ENCODE results near the gene ITGB2.

The ITGB2 gene

DNA sequence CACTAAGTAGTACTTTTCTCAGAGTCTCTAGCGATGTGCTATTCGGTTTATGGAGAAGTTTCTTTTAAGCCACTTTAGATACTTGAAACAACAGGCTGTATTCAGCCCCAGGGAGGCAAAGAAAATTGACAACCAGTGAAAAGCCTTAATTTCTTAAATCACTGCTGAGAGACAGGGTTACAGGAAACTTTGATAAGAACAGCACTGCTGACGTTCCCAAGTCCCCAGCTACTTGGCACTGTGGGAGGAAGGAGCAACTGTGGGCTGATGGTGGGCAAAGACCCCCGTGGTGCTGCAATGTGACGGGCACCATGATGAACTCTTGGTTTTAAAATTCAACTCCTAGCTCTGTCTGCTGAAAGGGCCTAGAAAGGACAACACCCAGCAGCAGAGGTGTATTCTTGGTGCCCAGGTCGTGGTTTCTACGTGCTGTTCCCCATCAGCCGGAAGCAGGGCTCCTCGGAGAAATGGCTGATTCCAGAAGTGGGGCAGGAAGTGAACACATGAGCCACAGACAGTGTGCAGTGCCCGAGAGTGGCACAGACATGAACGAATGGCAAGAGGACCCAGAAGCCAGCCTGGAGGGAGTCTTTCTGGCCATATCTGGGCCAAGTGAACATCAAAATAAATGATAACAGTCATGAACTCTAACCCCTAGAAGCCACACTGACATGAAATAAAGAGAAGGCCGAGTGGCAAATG is 52.5 kb downstream of the ITGB2 start:
- DNase-seq (ENCODE audit: low spot score): peak; percentile 30

DNA sequence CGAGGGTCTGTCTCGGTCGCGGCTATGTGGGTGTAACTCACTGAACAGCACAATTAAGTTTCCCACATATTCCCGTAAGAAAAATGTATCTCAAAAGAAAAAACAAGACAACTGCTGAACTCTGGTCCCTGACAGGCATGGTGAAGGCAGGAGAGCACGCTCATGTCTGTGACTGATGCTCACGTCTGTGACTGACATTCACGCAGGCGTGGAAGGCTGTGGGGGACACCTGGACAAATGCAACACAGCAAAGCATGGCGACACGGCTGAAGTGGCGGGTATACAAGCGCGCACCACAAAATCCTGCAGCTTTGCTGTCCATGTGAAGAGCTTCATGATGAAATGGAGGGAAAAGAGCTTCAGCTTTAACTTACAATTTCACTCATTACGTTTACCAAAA is 53.2 kb downstream of the ITGB2 start:
- no peak for DNase-seq (ENCODE audit: low spot score)

DNA sequence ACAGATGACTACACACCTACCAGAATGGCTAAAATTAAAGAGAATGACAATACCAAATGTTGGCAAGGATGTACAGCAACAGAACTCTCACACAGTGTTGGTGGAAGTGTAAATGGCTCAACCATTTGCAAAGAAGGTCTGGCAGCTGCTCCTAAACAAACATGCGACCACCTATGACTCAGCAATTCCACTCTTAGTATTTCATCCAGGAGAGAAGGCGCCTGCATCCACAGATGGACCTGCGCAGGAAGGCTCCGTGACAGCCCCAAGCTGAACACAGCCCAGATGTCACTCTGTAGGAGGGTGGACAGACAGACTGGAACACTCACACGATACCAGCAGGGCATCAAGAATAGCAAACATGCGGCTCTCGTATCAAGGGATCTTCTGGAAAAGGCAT is 53.9 kb downstream of the ITGB2 start:
- no peak for DNase-seq (ENCODE audit: low spot score)

DNA sequence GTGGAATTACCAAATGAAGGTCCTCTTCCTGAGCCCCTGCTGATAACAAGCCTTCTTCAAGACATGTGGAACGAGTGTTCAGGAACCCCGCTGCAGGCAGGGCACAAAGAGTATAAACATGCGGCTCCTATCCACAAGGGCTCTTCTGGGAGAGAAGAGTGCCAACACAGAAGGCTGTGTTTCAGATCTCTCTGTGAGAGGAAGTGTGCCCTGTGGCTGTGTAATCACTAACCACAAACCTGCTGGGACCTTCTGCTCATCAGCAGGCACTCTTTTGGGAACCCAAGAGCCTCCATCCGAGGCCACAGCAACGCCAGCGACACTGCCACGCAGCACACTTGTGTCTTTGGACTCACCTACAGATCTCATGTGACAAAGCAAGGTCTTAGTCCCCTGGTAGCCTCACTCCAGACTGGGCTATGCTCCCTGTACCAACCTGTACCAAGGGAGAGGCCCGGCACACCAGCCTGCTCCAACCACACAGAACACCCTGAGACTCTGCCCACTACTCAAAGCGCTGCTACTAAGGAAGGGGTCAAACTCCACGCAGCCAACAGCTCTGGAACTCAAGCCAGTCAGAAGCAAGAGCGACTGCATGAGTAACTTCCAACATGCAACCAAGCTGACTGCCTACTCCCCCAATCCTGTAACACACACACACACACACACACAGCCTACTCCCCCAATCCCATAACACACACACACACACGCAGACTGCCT is 55.0 kb downstream of the ITGB2 start:
- DNase-seq (ENCODE audit: low spot score): no peak

DNA sequence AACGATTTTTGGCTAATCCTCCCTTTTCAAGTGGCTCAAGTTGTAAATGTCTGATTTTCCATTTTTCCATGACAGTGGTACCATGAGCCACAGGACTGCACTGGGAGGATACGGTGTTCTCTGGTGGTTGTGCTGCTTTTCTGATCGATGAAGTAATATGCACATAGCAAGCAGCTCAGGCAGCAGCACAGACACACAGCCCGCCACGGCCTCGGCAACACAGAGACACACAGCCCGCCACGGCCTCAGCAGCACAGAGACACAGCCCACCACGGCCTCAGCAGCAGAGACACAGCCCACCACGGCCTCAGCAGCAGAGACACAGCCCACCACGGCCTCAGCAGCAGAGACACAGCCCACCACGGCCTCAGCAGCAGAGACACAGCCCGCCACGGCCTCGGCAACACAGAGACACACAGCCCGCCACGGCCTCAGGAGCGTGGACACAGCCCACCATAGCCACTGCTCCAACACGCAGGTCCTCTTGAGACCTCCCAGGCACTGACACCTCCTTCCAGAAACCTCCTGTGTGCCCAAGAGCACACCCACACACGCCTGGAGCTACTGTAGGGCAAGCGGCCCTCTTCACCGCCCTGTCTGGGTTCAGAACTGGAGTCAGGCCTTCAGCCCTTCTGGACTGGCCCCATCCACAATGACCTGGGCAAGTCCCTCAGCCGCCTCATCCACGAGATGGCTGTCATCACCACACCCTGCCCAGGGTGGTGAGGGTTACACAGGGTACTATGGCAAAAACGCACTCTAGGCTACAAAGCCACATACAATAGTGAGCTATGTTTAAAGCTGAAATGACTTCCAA is 57.6 kb downstream of the ITGB2 start:
- no peak for DNase-seq (ENCODE audit: low spot score)

DNA sequence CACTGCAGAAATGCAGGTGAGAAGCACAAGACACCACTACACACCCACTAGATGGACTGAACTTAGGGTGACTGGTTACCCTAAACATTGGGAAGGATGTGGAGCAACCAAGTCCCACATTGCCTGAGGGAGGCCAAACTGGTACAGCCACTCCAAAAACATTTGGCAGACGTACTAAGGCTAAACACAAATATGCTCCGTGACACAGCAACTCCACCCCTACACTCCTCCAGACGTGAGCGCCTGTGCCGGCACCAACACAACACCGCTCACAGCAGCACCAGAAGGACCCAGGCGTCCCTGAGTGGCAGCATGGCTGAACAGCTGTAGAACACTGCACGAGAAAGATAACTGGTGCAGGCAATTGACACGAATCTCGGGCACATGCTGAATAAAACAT is 61.9 kb downstream of the ITGB2 start:
- DNase-seq (ENCODE audit: low spot score): no peak

DNA sequence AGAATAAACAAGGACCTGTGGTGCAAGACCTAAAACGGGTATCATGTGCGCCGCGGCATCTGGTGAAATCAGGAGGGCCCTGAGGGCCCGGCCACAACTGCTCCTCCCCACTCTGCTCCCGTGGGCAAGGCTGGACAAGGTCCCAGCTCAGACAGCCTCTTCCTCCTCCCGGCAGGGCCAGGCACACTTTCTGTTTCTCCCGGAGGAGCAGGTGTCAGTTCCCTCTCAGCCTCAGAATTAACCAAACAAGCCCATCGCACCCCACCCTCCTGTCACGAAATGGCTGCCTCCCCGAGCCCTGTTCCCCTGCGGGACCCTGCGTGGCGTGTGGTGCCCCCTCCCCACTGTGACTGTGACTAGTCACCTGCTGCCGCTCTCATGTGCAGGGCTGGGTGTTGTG is 62.4 kb downstream of the ITGB2 start:
- DNase-seq (ENCODE audit: low spot score): no peak

DNA sequence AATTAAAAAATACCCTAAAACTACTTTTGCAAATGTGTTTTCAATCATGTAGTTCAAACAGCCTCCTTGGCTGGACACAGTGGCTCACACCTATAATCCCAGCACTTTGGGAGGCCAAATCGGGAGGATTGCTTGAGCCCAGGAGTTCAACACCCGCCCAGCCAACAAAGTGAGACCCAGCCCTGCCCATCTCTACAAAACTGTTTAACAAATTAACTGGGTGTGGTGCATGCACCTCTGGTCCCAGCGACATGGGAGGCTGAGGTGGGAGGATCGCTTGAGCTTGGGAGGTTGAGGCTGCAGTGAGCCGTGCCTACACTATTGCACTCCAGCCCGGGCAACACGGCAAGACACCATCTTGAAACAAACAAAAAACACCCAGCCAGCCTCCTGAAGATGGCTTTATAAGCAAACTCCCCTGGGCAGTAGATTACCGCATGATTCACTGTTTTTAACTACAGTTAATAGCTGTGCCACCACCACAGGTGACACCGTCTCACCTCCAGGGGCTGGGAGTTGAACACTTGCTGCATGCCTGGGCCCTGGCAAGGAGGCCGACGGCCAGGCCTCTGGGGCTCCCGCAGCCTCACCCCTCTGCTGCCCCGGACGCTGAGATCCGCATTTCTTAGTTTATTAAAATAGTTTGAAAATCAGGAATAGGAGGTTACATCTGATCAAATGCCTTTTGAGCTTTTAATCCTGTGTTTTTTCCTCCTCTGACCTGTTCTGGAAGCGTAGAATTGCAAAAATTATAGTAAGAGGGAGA is 63.4 kb downstream of the ITGB2 start:
- DNase-seq (ENCODE audit: low spot score): no peak

DNA sequence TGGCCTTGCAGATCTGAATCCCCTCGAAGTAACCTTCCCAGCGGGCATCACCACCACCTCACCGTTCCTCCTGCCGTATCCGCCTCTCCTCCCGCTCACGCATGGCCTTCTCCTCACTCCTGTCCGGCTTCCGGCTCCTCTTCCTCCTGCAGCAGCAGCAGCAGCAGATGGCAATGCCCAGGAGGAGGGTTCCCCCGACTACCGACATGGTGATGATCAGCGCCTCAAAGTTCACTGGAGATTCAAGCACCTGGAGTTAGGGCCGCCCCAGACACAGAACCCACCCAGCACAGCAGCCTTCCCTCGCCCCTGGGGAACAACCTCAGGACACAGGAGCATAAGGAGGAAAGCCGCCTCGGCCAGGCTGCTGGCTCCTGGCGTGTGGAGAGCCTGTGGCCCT is 64.6 kb downstream of the ITGB2 start:
- no peak for DNase-seq (ENCODE audit: low spot score)

DNA sequence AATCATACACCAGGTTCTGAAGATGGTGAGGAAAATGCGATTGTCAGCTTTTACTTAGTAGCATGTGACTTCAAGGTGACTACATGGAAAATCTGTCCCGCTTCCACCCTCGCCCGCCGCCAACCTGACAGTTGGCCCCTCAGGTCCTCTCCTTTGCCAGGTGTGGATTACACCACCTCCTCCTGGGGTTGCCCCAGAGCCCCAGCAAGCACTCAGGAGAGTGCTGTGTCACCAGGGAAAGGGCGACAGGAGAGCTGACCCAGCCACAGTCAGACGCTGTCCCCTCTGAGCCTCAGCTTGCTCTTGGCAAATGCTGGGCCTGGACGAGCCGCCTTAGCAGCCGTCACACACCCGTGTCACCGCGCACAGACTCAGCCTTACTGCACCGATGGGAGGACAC is 65.1 kb downstream of the ITGB2 start:
- DNase-seq (ENCODE audit: low spot score): no peak

DNA sequence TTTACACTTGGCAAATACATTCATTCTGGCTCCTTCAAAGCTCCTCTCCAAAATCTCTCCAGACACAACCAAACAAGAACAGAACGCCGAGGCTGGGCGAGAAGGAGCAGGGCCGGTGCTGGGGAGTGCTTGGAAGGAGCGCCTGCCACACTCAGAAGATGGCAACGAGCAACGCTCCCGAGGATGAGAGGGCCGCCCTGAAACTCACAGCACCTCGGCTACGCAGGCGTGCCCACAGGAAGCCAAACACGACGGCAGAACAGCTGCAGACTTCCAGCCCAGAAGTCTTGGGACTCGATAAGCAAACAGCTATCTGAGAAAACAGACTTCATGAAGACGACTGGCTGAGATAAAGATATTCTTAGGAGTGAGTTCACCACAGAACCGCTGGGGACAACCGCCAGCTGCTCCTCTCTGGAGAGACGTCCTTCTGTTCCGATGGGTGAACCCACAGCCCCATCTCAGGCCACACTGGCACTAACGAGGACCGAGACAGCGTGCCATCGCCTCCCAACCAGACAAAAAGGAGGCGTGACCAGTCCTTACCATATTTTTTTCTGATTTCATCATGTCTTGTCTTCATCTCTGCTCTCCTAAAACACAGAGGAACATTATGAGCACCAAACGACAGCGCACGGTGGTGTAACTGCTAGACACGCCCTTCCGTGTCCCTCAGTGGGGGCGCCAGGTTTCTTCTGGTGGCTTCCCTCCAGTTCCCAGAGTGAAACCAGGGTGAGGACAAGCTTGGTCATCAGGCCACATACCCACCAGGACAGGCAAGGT is 65.8 kb downstream of the ITGB2 start:
- DNase-seq (ENCODE audit: low spot score): no peak

DNA sequence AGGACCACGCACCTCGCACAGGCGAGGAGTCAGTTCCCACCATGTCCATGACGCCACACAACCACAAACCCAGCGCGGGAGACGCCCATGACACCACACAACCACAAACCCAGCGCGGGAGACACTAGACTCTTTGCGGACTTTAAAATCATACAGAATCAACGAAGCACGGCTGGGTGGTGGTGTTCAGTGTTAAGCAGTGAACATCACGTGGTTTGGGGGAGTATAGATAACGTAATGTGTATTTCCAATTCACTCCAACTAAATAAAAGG is 66.4 kb downstream of the ITGB2 start:
- DNase-seq (ENCODE audit: low spot score): no peak

DNA sequence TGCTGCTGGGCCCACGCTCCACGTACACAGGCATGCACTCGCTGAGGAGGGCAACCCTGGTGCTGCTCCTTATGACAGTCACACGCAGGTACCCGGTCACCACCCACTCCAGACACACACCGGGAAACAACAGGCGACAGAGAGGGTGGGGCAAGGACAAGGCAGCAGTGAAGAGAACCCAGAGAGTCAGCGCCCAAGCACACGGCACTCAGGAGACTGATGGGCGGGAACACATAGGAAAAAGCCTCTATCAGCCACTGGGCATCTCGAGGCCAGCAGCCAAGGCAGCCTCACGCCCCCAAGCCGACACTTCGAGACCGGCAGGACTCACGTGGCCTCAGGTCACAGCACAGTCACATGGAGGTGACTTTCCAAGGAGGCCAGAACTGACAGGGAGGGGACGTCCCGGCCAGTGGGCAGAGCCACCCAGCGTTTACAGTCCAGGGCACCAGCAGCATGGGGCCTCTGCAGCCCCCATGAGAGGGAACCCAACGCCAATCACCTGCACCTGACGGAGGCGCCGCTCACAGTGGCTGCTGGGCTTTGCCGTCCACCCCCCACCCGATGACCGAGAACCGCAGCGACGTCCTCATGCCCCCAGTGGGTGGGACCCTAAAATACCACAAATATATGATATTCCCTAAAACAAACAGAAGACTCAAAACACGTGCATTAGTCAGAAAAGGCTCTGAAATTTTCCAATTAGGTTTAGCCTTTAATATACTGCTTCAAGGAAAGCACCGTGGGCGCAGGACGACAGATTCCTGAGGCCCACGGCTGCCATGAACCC is 66.9 kb downstream of the ITGB2 start:
- DNase-seq (ENCODE audit: low spot score): no peak

DNA sequence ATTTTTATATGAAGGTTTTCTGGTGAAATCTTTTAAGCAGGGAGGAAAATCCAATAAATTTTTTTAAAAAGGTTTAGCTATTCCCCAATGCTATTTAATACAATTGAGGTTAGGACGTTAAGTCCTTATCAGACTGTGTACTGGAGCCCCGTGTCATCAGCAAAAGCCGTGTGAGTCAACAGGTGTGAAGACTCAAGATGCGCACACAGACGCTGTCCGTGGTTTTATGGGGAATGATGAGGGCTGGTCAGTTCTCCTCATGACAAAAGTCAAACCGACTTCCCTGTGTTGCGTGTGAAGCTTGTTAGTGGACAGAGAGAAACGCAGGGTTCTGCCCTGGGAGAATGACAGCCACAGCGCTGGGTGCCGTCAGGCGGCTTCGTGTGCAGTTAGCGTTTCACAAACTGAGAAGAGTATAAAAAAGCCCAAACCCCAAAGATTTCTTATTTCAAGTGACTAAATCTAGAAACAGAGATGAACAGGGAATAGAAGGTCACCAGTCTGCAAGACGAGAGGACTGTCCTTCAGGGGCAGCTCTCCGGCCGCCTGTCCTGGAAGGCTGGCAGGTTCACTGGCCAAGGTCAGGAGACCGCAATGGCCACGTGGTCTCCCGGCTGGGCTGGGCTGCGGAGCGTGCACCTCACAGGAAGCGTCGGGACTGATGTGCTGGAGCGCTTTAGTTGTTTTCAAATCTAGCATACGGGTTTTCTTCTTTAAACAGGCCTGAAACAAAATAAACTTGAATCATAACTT is 69.6 kb downstream of the ITGB2 start:
- DNase-seq (ENCODE audit: low spot score): no peak

DNA sequence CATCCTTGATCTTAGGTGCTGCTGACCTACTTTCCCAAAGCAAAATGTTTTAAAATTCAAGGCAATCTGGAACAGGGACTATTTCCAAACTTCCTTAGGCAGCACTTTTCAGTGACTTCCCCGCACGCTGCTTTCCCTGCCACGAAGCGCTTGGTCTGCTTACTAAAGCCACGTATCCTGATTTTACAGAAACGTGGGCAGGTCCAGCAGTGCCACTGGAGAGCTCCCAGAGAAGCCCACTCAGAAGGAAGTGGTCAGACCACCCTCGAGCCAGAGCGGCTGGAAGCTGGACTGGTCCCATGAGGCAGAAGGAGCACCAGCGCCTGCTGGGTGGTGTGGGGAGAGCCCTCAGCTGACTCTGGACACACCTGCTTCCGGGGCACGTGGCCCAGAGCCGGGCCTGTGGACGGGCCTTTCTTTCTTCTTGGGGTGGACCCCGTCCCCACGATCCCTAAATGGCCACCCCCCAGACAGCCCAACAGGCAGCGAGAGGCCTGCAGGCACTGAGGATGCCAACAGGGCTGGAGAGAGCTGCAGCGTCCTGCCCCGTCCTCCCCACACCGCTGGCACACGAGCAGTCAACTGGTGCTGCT is 70.4 kb downstream of the ITGB2 start:
- DNase-seq (ENCODE audit: low spot score): no peak

DNA sequence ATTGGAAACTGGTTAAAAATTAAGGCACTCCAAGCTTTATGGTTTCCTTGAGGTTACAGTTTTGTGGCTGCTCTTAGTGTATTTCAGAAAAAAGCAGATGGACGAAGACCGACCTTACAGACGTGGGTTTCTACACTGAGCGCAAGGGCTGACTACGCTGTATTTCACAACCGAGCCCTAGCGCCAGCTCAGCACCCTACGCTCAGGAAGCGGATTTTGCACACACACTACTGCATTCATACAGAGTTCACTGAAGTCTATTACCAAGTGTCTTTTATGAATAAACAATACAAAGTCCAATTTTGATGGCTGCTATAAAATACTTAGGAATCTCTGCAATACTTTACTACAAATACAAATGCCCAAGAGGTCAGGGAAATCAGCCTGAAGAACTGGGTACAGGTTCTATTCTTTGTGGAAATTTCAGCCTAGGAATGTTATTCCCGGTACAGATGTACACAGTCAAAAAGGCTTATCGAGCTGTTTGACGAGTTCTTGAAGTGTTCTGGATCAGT is 71.0 kb downstream of the ITGB2 start:
- DNase-seq (ENCODE audit: low spot score): no peak

DNA sequence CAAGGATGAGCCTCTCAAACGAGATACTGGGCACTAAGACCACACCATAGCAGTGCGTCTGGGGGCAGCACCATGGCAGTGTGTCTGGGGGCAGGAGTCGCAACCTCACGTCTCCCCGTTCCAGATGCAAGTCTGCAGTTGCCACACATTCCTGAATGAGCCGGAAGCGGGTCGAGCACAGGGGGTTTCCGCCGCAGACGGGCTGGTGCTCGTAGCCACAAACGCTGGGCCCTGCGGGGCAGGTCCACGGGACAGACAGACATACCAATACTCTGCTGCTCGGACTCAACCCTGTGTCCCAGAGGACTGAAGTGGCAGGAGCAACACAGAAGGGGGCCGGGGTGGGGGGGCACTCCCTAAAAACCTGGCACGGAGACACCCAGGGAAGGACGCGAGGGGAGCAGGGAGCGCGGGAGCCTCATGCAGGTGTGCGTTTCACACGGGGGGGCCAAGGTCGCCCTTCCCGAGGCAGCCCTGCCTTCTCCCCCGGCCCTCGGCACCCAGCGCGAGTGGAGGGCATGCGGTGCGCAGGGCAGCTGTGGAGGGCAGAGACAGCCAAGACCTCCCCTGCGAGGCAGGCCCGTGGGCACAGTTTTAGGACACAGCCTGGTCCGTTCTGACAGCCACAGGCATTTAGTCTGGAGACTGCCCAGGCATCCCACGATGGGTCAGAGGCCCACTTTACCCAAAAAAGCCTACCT is 71.7 kb downstream of the ITGB2 start:
- no peak for DNase-seq (ENCODE audit: low spot score)

DNA sequence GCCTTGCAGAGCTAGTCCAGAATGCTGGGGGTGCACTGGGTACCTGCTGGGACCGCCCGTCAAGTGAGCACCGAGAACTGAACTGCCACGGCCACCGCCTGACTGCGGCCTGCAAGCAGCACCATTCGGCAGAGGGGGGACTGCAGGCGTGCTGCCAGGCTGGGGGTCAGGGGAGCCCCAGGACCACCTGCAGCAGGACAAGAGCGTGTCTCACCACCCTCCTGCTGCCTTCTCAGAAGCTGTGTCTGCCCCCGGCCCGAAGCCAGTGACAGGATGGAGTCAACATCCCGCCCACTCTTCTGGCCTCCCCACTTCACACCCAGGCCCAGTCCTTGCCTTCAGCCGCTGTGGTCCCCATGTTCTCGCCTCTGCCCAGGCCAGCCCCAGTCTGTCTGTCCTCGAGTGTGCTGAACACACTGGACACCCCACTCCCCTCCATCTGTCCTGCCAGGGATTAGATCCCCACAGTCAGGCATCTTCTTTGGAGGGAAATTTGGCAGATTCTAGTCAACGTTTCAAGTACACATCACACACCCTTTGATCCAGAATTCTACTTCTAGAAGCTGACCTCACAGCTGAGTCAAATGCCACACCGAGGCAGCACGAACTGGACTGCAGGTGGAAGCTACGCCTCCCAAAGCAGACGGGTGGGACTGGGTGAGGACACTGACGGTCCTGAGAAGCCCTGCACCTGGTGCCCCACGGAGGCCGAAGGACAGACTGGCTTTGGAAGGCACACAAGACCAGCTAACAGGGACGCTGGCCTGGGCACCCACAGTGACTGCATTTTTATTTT is 73.2 kb downstream of the ITGB2 start:
- no peak for DNase-seq (ENCODE audit: low spot score)
